SH-SY5Y (cell line): ENCODE measurements around the gene LTC4S.

Experiments used
- GATA2 ChIP-seq: IDR thresholded peaks from 2 replicates; pipeline ENCODE4 v1.6.1; 2011; ENCODE audit warnings: mild to moderate bottlenecking, low read depth, low read length
- GATA3 ChIP-seq: IDR thresholded peaks from 2 replicates; pipeline ENCODE4 v1.6.1; 2011; ENCODE audit warnings: low read depth, mild to moderate bottlenecking, low read length, moderate library complexity

DNA sequence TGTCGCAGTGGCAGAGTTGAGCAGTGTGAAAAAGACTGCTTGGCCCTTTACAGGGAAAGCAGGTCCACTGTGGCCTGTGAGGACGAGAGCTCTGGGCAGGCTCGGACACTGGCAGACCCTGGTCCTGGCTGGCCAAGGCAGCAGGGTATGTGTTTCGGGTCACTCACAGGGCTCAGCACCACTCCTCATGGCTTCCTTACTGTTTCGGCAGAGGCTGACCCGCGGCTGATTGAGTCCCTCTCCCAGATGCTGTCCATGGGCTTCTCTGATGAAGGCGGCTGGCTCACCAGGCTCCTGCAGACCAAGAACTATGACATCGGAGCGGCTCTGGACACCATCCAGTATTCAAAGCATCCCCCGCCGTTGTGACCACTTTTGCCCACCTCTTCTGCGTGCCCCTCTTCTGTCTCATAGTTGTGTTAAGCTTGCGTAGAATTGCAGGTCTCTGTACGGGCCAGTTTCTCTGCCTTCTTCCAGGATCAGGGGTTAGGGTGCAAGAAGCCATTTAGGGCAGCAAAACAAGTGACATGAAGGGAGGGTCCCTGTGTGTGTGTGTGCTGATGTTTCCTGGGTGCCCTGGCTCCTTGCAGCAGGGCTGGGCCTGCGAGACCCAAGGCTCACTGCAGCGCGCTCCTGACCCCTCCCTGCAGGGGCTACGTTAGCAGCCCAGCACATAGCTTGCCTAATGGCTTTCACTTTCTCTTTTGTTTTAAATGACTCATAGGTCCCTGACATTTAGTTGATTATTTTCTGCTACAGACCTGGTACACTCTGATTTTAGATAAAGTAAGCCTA is 42.6 kb downstream of the LTC4S start:
- no peak for TF ChIP-seq GATA2
- no peak for TF ChIP-seq GATA3
